ENCODE results near the gene DNM3. TPM values are rescaled to one million over a fixed set of nuclear protein-coding genes. Genes with fewer than 3 reads are reported as not detected.

The DNM3 gene
- total RNA-seq, 2 donors from 2014 or later, result 3.2 to 22.5 TPM

- no peak for DNase-seq
- Mint-ChIP-seq H3K4me3 (no peak overlapping the region), H3K27ac (no peak overlapping the region), H3K4me1 (peaks cover 5% of the 10 kb centered on the region), H3K27me3 (no peaks in the 10 kb centered on the region), H3K36me3 (ENCODE audit: low read depth) (peaks cover 2% of the 10 kb centered on the region)
- no peaks in the 10 kb centered on the region for H3K9me3 ChIP-seq (ENCODE audit: control insufficient read depth, low read length, poor library complexity, severe bottlenecking)
- ATAC-seq, result no peak
These were observed 503.8 kb downstream of the DNM3 start for GRCh38 chr1:172345077-172345476.

- Mint-ChIP-seq H3K4me3 (no peak overlapping the region), H3K27me3 (no peaks in the 10 kb centered on the region), H3K27ac (no peak overlapping the region), H3K4me1 (peaks cover 3% of the 10 kb centered on the region), H3K36me3 (ENCODE audit: low read depth) (peaks cover 2% of the 10 kb centered on the region)
- DNase-seq (no peak), ATAC-seq (no peak)
- H3K9me3 ChIP-seq (ENCODE audit: control insufficient read depth, low read length, poor library complexity, severe bottlenecking), result no peaks in the 10 kb centered on the region
These were observed 506.1 kb downstream of the DNM3 start for GRCh38 chr1:172347416-172347815.

- ATAC-seq (no peak), DNase-seq (no peak)
- Mint-ChIP-seq H3K4me3 (no peak overlapping the region), H3K27ac (no peak overlapping the region), H3K27me3 (no peaks in the 10 kb centered on the region), H3K4me1 (peaks cover 15% of the 10 kb centered on the region), H3K36me3 (ENCODE audit: low read depth) (peaks cover 2% of the 10 kb centered on the region)
- no peaks in the 10 kb centered on the region for H3K9me3 ChIP-seq (ENCODE audit: control insufficient read depth, low read length, poor library complexity, severe bottlenecking)
These were observed 509.6 kb downstream of the DNM3 start for GRCh38 chr1:172350856-172351255.

- Mint-ChIP-seq H3K36me3 (ENCODE audit: low read depth) (no peaks in the 10 kb centered on the region), H3K27ac (no peak overlapping the region), H3K27me3 (no peaks in the 10 kb centered on the region), H3K4me1 (peaks cover 17% of the 10 kb centered on the region), H3K4me3 (no peak overlapping the region)
- no peaks in the 10 kb centered on the region for H3K9me3 ChIP-seq (ENCODE audit: control insufficient read depth, low read length, poor library complexity, severe bottlenecking)
- ATAC-seq, result no peak
- DNase-seq, result no peak
These were observed 510.0 kb downstream of the DNM3 start for GRCh38 chr1:172351346-172351745.

- ATAC-seq (no peak), DNase-seq (no peak)
- peaks cover 19% of the 10 kb centered on the region for H3K4me1 Mint-ChIP-seq
- no peak overlapping the region for H3K4me3 Mint-ChIP-seq
- no peaks in the 10 kb centered on the region for H3K36me3 Mint-ChIP-seq (ENCODE audit: low read depth)
- no peak overlapping the region for H3K27ac Mint-ChIP-seq
- no peaks in the 10 kb centered on the region for H3K27me3 Mint-ChIP-seq
- no peaks in the 10 kb centered on the region for H3K9me3 ChIP-seq (ENCODE audit: control insufficient read depth, low read length, poor library complexity, severe bottlenecking)
These were observed 510.5 kb downstream of the DNM3 start for GRCh38 chr1:172351754-172352161.

GRCh38 chr1:172352435-172352834 lies 511.1 kb downstream of the DNM3 start:
- peak; percentile 51 for ATAC-seq
- Mint-ChIP-seq H3K4me3 (no peak overlapping the region), H3K27me3 (no peaks in the 10 kb centered on the region), H3K36me3 (ENCODE audit: low read depth) (no peaks in the 10 kb centered on the region), H3K27ac (no peak overlapping the region), H3K4me1 (peaks cover 24% of the 10 kb centered on the region)
- no peak for DNase-seq
- H3K9me3 ChIP-seq (ENCODE audit: control insufficient read depth, low read length, poor library complexity, severe bottlenecking), result no peaks in the 10 kb centered on the region

GRCh38 chr1:172354291-172355274 lies 513.3 kb downstream of the DNM3 start:
- H3K27me3 Mint-ChIP-seq, result no peaks in the 10 kb centered on the region
- H3K4me1 Mint-ChIP-seq, result peaks cover 36% of the 10 kb centered on the region
- DNase-seq (no peak), ATAC-seq (no peak)
- H3K36me3 Mint-ChIP-seq (ENCODE audit: low read depth), result no peaks in the 10 kb centered on the region
- H3K9me3 ChIP-seq (ENCODE audit: control insufficient read depth, low read length, poor library complexity, severe bottlenecking), result no peaks in the 10 kb centered on the region
- no peak overlapping the region for H3K4me3 Mint-ChIP-seq
- peak overlapping the region; percentile 72 for H3K27ac Mint-ChIP-seq

- DNase-seq, result no peak
- H3K4me3 Mint-ChIP-seq, result no peak overlapping the region
- H3K4me1 Mint-ChIP-seq, result peaks cover 42% of the 10 kb centered on the region
- H3K27me3 Mint-ChIP-seq, result no peaks in the 10 kb centered on the region
- no peak for ATAC-seq
- no peaks in the 10 kb centered on the region for H3K9me3 ChIP-seq (ENCODE audit: control insufficient read depth, low read length, poor library complexity, severe bottlenecking)
- H3K27ac Mint-ChIP-seq, result peak overlapping the region; percentile 95
- H3K36me3 Mint-ChIP-seq (ENCODE audit: low read depth), result no peaks in the 10 kb centered on the region
These were observed 515.3 kb downstream of the DNM3 start for GRCh38 chr1:172356620-172357019.

- peak overlapping the region; percentile 95 for H3K27ac Mint-ChIP-seq
- H3K36me3 Mint-ChIP-seq (ENCODE audit: low read depth), result no peaks in the 10 kb centered on the region
- DNase-seq (no peak), ATAC-seq (peak; percentile 31)
- H3K4me1 Mint-ChIP-seq, result peaks cover 41% of the 10 kb centered on the region
- H3K27me3 Mint-ChIP-seq, result no peaks in the 10 kb centered on the region
- H3K4me3 Mint-ChIP-seq, result peak overlapping the region; percentile 79
- no peaks in the 10 kb centered on the region for H3K9me3 ChIP-seq (ENCODE audit: control insufficient read depth, low read length, poor library complexity, severe bottlenecking)
These were observed 516.6 kb downstream of the DNM3 start for GRCh38 chr1:172357753-172358385.

GRCh38 chr1:172359491-172359999 lies 518.2 kb downstream of the DNM3 start:
- Mint-ChIP-seq H3K36me3 (ENCODE audit: low read depth) (no peaks in the 10 kb centered on the region), H3K27me3 (no peaks in the 10 kb centered on the region), H3K4me1 (peaks cover 33% of the 10 kb centered on the region), H3K4me3 (no peak overlapping the region), H3K27ac (peak overlapping the region; percentile 95)
- ATAC-seq (no peak), DNase-seq (no peak)
- H3K9me3 ChIP-seq (ENCODE audit: control insufficient read depth, low read length, poor library complexity, severe bottlenecking), result no peaks in the 10 kb centered on the region

GRCh38 chr1:172360511-172360910 lies 519.2 kb downstream of the DNM3 start:
- peaks cover 30% of the 10 kb centered on the region for H3K4me1 Mint-ChIP-seq
- H3K9me3 ChIP-seq (ENCODE audit: control insufficient read depth, low read length, poor library complexity, severe bottlenecking), result no peaks in the 10 kb centered on the region
- ATAC-seq (no peak), DNase-seq (no peak)
- H3K27ac Mint-ChIP-seq, result peak overlapping the region; percentile 49
- no peaks in the 10 kb centered on the region for H3K36me3 Mint-ChIP-seq (ENCODE audit: low read depth)
- no peaks in the 10 kb centered on the region for H3K27me3 Mint-ChIP-seq
- H3K4me3 Mint-ChIP-seq, result no peak overlapping the region

GRCh38 chr1:172360985-172361384 lies 519.7 kb downstream of the DNM3 start:
- peaks cover 26% of the 10 kb centered on the region for H3K4me1 Mint-ChIP-seq
- H3K27me3 Mint-ChIP-seq, result no peaks in the 10 kb centered on the region
- no peak for DNase-seq
- H3K9me3 ChIP-seq (ENCODE audit: control insufficient read depth, low read length, poor library complexity, severe bottlenecking), result no peaks in the 10 kb centered on the region
- peak overlapping the region; percentile 49 for H3K27ac Mint-ChIP-seq
- ATAC-seq, result no peak
- H3K4me3 Mint-ChIP-seq, result no peak overlapping the region
- H3K36me3 Mint-ChIP-seq (ENCODE audit: low read depth), result no peaks in the 10 kb centered on the region

GRCh38 chr1:172363852-172364251 lies 522.6 kb downstream of the DNM3 start:
- Mint-ChIP-seq H3K4me3 (no peak overlapping the region), H3K4me1 (peaks cover 7% of the 10 kb centered on the region), H3K27me3 (no peaks in the 10 kb centered on the region), H3K27ac (no peak overlapping the region), H3K36me3 (ENCODE audit: low read depth) (peaks cover 2% of the 10 kb centered on the region)
- no peaks in the 10 kb centered on the region for H3K9me3 ChIP-seq (ENCODE audit: control insufficient read depth, low read length, poor library complexity, severe bottlenecking)
- ATAC-seq, result no peak
- DNase-seq, result no peak
